Endometrial microvascular endothelial cells (primary cell): Measurements from ENCODE around the gene MRPL17. TPM values are rescaled to one million over a fixed set of nuclear protein-coding genes. Genes with fewer than 3 reads are reported as not detected.

ENCODE experiments used
- in situ Hi-C: cut with HindIII; loops from 2 replicates; pipeline ENCODE4 v1.10.0; 2017; ENCODE audit warnings: low sequenced_read_pairs, low pct_unique_long_range_greater_than_20kb; ENCODE audit errors: inconsistent ontology term
- total RNA-seq: library from RNA; depleted of rRNA; stranded (reverse); fragments of >200 nt; gene quantifications from one replicate; pipeline ENCODE4 v1.2.3, GENCODE V29; 2015; ENCODE audit errors: inconsistent ontology term

The MRPL17 gene
- total RNA-seq, 1 donor from 2014 or later = 114 TPM

- in situ Hi-C loops = no loop called here
Measured at GRCh38 chr11:6656936-6657335, 26.2 kb downstream of the MRPL17 start.

GRCh38 chr11:6656584-6656915 is 26.6 kb downstream of the MRPL17 start:
- in situ Hi-C loops = no loop called here

DNA sequence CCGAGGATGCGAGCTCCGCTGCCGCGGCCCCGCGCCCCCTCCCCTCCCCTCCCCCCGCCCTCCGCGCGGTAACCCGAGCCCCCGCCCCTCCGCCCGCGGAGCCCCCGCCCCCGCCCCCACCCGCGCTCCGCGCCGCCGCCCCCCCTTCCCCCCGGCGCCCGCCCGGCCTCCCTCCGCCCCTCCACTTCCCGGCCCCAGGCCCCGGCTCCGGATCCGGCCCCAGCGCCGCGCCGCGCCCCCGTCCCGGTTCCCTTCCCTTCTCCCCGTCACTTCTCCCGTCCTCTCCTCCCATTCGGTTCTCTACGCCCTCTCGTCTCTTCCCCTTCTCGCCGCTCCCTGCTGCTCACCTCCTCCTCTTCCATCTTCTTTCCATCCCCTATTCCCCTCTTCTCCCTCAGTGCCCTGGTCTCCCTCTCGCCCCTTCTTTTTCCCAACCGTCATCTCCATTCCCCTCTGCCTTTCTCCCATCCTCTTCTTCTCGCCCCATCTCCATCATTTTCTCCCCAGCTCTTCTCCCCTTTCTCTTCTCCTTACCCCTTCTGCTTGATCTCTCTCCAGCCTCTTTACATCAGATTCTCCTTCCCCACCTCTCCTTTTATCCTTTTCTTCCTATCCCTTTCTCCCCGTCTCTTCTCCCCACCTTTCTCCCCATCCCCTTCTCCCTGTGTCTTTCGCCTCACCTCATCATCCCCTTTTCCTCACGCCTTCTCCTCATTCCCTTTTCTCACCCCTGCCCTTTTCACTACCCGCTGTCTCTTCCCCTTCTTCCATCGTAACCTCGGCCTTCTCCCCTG is 27.2 kb downstream of the MRPL17 start, which contains the start of gene DCHS1:
Gene DCHS1, minus strand, starts transcription at position 20 of the 794 bp plus-strand sequence. CDS start 14,196 bp downstream, outside the sequence.
- in situ Hi-C loops = no loop called here

DNA sequence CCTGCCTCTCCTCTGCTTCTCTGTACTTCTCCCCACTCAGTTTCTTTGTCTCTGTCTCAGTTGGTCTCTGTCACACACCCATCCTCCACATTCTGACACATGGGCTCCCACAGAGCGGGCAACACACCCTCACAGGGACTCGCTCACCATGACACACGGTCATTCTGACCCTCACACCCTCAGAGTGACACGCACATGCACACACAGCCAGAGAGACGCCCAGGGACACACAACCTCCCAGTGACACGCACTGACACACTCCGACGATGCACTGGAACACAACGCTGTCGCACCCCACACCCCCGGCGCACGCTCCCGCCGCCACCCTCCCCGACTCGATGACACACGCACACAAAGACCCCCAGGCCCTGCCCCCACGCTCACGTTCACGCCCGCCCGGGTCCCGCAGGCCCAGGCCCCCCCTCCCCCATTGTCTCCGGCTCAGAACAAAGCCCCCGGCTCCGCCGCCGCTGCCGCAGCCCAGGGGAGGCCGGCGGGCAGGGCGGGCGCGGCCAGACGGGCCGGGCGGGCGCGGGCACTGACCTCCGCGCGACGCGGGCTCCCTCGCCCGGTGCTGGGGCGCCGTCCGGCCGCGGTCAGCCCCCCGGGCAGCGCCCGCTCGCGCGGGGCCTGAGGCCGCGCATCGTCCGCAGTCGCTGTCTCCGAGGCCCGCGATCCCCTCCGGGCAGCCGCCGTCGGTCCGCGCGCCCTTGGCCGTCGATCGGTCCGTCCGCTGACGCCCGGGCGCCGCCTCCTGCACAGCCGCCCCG is 27.9 kb downstream of the MRPL17 start:
- in situ Hi-C loops = no loop called here

GRCh38 chr11:6654281-6655019 is 28.7 kb downstream of the MRPL17 start:
- in situ Hi-C loops = loop anchor here (5.0 kb wide), 1 partner anchor 37 kb away; the partner anchor contains the start of gene TPP1

DNA sequence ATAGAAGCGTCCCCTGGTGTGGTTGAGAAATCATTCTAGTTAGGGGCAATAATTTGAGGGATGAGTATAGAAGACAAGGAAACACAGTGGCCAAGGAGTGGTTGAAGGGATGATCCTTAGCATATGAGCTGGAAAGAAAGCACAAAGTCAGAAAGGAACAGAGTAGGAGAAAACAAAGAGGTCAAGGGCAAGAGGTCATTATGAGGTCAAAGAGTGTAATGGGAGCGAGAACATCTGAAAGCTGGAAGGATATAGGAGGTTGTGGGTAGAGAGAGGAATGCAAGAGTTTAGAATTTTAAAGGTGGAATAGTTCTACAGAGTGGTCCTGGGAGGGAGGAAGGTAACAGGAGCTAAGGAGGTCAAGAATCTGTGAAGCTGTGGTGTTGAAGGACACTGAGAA is 29.5 kb downstream of the MRPL17 start:
- in situ Hi-C loops = loop anchor here (5.0 kb wide), 1 partner anchor 36 kb away; the partner anchor contains the start of gene TPP1

DNA sequence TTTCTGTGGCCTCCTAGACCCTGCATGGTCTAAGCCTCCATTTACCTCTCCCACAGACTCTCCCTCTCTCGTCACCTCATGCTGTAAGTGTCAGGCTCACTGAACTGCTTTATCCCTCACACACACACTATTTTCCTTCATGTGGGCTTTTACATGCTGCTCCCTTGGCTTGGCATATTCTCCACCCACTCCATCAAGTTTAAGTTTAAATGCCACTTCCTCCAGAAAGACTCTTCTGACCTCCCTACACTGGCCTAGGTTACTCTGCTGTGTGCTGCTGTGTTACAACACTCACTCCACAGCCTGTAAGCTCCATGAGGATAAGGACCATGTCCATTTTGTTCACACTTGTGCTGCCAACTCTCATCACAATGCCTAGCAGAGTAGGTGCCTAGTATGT is 30.0 kb downstream of the MRPL17 start:
- in situ Hi-C loops = loop anchor here (5.0 kb wide), 1 partner anchor 36 kb away; the partner anchor contains the start of gene TPP1

DNA sequence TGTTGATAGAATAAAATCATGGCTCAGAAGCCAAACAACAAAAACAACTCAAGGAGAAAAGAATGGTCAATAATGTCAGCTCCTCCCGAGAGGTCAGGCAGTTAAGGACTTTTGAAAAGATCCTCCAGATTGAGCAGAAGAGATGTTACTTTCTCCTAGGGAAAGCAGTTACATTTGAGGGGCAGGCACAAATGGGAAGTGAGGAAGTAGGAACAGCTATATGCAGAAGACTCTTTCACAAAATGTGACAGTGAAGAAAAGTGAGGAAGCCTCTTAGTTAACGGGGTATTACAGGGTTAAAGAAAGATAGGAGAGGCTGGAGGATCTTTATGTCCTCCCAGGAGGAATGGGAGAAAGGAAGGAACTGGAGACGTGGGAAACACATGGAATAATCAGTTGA is 31.0 kb downstream of the MRPL17 start:
- in situ Hi-C loops = loop anchor here (5.0 kb wide), 1 partner anchor 35 kb away; the partner anchor contains the start of gene TPP1

DNA sequence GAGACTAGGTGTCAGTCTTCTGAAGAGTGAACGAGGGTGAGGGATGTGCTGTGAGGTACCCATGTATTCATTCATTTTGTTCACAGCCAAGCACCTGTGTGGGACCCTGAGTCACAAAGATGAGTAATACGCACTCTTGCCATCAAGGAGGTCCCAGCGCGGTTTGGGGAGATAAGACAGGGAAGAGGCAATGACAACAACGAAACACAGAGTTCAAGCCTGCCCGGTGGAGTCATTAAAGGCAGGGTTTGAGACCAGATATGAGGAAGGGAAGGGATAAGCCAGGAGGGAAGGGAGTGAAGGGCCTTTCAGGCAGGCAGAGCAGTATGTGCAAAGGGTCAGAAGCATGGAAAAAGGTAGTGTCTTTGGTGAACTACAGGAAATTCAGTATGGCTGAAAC is 32.2 kb downstream of the MRPL17 start:
- in situ Hi-C loops = loop anchor here (5.0 kb wide), 1 partner anchor 34 kb away; the partner anchor contains the start of gene TPP1

GRCh38 chr11:6650104-6650503 is 33.0 kb downstream of the MRPL17 start:
- in situ Hi-C loops = loop anchor here (5.0 kb wide), 1 partner anchor 33 kb away; the partner anchor contains the start of gene TPP1

DNA sequence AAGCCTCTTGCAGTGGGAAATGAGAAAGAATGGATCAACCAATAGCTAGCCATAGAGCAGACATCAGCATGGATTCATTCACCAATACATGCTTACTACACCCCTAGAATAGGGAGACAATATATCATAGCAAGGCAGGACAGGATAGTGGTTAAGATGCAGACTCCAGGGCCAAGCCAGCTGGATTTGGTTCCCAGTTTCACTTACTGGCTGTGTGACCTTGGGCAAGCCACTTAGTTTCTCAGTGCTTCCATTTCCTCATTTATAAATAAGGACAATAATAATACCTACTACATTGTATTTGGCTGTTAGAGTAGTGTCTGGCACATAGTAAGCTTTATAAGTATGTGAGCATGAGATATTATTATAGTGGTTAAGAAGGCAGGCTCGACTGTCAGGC is 34.6 kb downstream of the MRPL17 start:
- in situ Hi-C loops = no loop called here

GRCh38 chr11:6647836-6648235 is 35.3 kb downstream of the MRPL17 start:
- in situ Hi-C loops = no loop called here

DNA sequence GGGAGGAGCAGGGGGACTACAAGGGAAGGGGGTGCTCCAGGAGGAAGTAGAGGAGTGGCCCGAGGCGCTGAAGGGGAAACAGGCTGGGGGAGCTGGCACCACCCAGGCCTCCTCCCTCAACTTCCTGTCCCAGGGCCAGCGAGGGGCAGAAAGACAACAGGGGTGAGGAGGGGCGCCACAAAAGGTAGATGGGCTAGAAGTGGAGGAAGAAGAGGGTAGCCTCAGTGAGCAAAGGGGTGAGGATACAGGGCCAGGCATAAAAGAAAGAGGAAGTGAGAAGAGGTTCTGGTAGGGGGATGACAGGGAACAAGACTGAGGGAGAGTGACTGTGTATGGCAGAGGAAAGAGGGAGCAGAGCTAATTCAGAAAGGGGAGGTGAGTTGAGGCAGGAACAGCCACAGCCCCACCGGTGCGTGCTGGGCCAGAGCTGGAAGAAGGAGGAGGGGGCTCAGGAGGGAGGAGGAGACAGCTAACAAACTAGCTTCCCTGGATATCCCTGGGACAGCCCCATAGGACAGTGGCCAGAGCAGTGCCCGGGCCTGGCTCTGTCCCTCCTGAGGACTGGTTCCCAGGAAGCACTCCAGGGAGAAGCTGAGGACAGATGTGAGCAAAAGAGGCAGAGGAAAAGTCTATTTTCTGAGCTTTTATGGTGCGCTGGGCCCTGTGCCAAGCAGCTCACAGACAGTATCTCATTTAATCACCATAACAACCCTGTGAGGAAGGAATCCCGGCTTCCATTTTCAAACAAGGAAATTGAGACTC is 36.0 kb downstream of the MRPL17 start:
- in situ Hi-C loops = no loop called here

DNA sequence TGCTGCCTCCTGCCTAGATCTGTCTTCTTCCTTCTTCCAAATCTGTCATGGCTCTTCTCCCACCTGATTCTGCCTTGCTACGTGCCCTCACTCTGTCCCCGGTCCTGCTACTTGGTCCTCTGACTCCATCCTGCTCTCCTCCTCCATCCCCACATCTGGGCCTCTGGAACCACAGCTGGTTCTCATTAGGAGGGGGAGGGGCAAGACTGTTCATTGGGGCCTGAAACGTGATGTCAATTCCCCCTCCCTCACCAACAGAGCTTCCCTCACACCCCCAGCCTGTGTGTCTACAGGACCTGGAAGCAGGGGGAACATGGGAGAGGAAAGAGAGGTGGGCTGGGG is 36.6 kb downstream of the MRPL17 start:
- in situ Hi-C loops = no loop called here

GRCh38 chr11:6646071-6646470 is 37.1 kb downstream of the MRPL17 start:
- in situ Hi-C loops = no loop called here

DNA sequence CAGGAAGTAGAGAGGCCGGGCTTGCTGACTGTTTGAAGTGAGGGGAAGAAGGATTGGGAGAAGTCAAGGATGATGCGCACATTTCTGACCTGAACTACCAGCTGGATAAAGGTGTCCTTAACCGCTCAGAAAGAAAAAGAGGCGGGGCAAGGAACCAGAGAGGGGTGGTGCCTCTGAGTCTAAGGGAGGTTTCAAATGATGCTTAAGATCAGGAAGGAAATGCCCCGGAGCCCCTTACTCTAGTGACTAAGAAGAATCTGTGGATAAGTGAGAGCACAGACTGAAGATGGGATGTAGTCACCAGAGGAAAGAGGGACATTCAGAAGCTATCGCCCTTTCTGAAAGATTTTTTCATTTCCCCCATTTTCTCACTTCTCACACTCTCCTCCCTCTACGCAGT is 40.2 kb downstream of the MRPL17 start:
- in situ Hi-C loops = no loop called here

DNA sequence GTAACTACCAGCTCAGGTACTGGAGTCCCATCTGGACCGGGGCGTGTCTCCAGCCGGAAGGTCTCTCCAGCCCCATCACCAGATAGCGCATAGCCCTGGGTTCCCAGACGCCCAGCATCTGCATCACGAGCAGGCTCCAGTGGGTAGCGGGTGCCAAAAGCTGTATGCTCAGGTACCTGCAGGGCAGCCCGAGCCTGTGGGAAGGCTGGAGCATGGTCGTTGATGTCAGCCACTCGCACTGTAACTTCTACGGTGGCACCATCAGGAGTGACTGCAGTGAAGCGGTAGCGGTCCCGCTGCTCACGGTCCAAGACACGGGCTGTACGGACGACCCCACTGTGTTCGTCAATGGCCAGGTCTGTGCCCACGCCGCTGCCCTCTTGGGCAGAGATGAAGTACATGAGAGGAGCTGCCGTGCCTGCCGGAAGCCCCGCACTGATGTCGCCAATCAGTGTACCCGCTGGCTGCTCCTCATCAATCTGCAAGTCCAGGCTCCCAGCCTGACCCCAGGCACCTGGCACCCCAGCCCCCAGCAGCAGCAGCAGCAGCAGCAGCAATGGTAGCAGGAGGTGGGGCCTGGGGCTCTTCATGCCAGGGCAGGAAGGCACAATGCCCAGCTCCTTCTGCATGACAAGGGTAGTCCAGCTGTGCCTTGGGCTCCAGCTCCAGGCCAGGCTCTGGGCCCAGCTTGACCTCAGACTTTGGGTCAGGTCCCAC is 42.0 kb downstream of the MRPL17 start:
- in situ Hi-C loops = no loop called here
